Measurements from ENCODE around the gene GPR18. TPM values are rescaled to one million over a fixed set of nuclear protein-coding genes. Genes with fewer than 3 reads are reported as not detected.
A peak's percentile ranks its signal among the peaks of the same experiment; 100 is the strongest.
"Not testable (repeated sequence)": the region's sequence is repeated elsewhere in the genome, so short reads cannot be mapped to it uniquely, and the experiment has no call there.

Gene GPR18
- total RNA-seq, 1 donor from 2014 or later: not detected

DNA sequence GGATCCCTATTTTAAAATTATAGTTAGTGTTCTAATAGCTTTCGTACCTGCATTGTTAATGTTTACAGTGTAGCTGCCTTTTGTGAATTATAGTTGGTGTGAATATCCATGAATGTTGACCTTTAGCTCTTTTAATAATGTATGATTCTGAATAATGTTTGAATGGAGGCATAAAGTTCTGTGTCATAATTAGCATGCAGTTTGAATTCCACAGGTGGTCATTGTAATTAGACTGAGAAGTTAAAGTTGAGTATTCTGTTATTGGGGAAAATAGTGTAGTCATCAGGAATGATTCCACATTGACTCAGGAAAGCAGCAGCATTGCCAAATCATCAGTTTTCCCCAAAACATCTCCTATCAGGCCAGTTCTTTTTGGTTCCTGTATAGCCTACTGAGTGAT lies 12.1 kb downstream of the GPR18 start:
- Histone ChIP-seq H3K27me3 (no peaks in the 10 kb centered on the region), H3K4me3 (no peak overlapping the region), H3K36me3 (peaks cover 8 to 14% of the 10 kb centered on the region in 2 donors), H3K9me3 (no peaks in the 10 kb centered on the region), H3K4me1 (no peaks in the 10 kb centered on the region), H3K27ac (no peak overlapping the region)
- DNase-seq (ENCODE audit: low spot score in 2 of 2): no peak
- no peak for TF ChIP-seq CTCF (IDR thresholded peaks at IDR 0.05)
- intact Hi-C loops (cut with DNase I): no loop called here

GRCh38 chr13:99237981-99238662 lies 20.1 kb downstream of the GPR18 start:
- no peak overlapping the region for H3K27ac ChIP-seq
- H3K27me3 ChIP-seq: no peaks in the 10 kb centered on the region
- no peaks in the 10 kb centered on the region for H3K4me1 ChIP-seq
- no peak for DNase-seq (ENCODE audit: low spot score in 2 of 2)
- H3K36me3 ChIP-seq: peaks cover 5 to 15% of the 10 kb centered on the region in 2 donors
- H3K4me3 ChIP-seq: no peak overlapping the region
- H3K9me3 ChIP-seq: no peaks in the 10 kb centered on the region
- intact Hi-C loops (cut with DNase I): no loop called here
- TF ChIP-seq CTCF (IDR thresholded peaks at IDR 0.05): no peak

DNA sequence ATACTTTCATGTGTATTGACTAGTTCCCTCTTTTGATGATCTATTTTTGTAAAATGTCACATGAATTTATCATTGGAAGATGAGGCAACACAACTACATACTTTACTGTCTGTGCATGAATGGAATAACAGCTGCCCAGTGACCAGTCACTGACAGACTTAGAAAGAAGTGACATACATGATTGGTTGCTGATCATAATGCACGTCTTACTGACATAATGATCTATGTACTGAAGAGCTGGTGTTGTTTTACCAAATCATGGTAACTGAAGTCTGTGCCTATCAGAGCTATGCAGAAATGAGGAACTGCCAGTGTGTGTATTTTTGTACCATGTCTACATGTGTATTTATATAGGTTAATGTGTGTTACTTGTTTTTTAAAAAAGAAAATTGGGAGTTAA lies 26.5 kb downstream of the GPR18 start:
- Histone ChIP-seq H3K9me3 (no peaks in the 10 kb centered on the region), H3K4me3 (no peak overlapping the region), H3K27me3 (no peaks in the 10 kb centered on the region), H3K4me1 (peaks cover 0 to 9% of the 10 kb centered on the region in 2 donors), H3K27ac (no peak overlapping the region), H3K36me3 (no peaks in the 10 kb centered on the region)
- no peak for TF ChIP-seq CTCF (IDR thresholded peaks at IDR 0.05)
- intact Hi-C loops (cut with DNase I): no loop called here
- DNase-seq (ENCODE audit: low spot score in 2 of 2): no peak

GRCh38 chr13:99230991-99231390 lies 27.2 kb downstream of the GPR18 start:
- H3K27me3 ChIP-seq: no peaks in the 10 kb centered on the region
- intact Hi-C loops (cut with DNase I): no loop called here
- no peak overlapping the region for H3K27ac ChIP-seq
- DNase-seq (ENCODE audit: low spot score in 2 of 2): no peak
- no peaks in the 10 kb centered on the region for H3K9me3 ChIP-seq
- H3K4me3 ChIP-seq: no peak overlapping the region
- no peak for TF ChIP-seq CTCF (IDR thresholded peaks at IDR 0.05)
- no peaks in the 10 kb centered on the region for H3K36me3 ChIP-seq
- peaks cover 0 to 14% of the 10 kb centered on the region in 2 donors for H3K4me1 ChIP-seq

DNA sequence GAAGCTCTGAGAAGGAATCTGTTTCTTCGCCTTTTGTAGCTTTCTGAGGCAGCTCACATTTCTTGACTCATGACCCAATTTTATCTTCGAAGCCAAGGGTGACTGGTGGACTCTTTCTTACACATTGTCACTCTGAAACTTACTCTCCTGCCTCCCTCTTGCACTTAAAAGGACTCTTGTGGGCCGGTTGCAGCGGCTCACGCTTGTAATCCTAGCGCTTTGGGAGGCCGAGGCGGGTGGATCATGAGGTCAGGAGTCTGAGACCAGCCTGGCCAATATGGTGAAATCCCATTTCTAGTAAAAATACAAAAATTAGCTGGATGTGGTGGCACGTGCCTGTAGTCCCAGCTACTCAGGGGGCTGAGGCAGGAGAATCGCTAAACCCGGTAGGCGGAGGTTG lies 27.6 kb downstream of the GPR18 start:
- H3K27ac ChIP-seq; H3K4me3 ChIP-seq; H3K36me3 ChIP-seq; H3K9me3 ChIP-seq; DNase-seq (ENCODE audit: low spot score in 2 of 2); intact Hi-C loops (cut with DNase I); H3K27me3 ChIP-seq: not testable (repeated sequence)
- H3K4me1 ChIP-seq: peaks cover 0 to 17% of the 10 kb centered on the region in 2 donors

DNA sequence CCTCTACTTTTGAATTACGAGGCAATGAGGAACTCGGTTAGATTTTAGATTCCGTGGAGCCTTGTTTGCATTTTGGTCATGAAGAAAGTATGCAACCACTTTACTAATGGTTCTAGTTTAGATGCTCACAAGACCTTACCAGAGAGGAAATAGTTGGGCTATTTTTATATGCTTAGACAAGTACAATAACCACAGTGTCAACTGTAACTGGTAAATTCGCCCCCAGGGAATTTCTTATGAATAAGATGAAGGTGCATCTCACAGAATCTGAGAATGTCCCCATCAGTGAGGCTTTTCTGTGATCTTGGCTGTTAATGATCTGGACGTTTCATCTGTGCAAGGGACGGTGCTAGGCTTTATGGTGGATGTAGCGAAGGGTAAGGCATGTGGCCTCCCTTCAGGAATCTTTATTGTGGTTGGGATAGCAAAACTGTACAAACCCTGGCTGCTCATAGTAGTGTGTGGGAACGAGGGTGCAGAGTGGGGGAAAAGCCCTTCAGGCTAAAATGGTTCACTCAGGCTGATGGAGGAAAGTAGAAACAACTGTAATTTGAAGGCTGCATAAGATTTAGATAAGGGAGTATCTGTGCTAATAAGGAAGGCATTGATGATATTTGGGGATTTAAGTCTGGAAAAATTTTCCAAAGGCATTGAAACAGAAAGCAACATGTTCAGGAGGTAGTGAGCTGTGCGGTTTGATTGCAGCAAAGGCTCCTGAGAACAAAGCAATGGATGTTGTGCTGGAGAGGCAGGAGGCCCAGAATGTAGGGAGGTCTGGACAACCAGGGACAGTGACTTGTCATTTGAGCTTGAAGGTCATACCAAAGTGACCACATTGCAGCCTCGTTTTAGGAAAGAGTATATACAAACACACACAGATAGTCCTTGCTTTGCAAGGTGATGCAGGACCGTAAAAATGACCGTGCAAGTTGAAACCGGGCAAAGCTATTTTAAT lies 29.2 kb downstream of the GPR18 start:
- H3K27ac ChIP-seq: peak overlapping the region in 1 of 2 donors; percentile 50
- TF ChIP-seq CTCF (IDR thresholded peaks at IDR 0.05): no peak
- H3K4me3 ChIP-seq: no peak overlapping the region
- DNase-seq (ENCODE audit: low spot score in 2 of 2): no peak
- H3K9me3 ChIP-seq: no peaks in the 10 kb centered on the region
- no peaks in the 10 kb centered on the region for H3K27me3 ChIP-seq
- intact Hi-C loops (cut with DNase I): no loop called here
- no peaks in the 10 kb centered on the region for H3K36me3 ChIP-seq
- H3K4me1 ChIP-seq: peaks cover 0 to 21% of the 10 kb centered on the region in 2 donors

Measured in ascending aorta (tissue), 2 donors.